Heart left ventricle (tissue), 16 donors: ENCODE data around the gene VMP1. TPM values are rescaled to one million over a fixed set of nuclear protein-coding genes. Genes with fewer than 3 reads are reported as not detected.

Experiments used
- ATAC-seq, 4 donors: fragments of 200-7000 bp; cut with Tn5 transposase; one replicate each; pipeline ENCODE4 v1.9.1; 2020 to 2022; ENCODE audit warnings: moderate library complexity in 4 of 4, mild to moderate bottlenecking in 3 of 4, moderate number of reproducible peaks in 1 of 4
- DNase-seq, 5 donors: peaks; one replicate each; pipeline ENCODE4 v3.0.0-alpha.2; 2020
- H3K27ac ChIP-seq, 12 donors: fragments of 200-600 bp; sonication (generic) in 4 of 12; one replicate each; pipeline versions ENCODE4 v1.5.0 to v1.8.0; 2016 to 2022; ENCODE audit warnings: mild to moderate bottlenecking in 2 of 12
- H3K27me3 ChIP-seq, 9 donors: fragments of 200-600 bp; sonication (generic) in 2 of 9; one replicate each; pipeline versions ENCODE4 v1.5.1 to v1.8.0; 2016 to 2022; ENCODE audit warnings: mild to moderate bottlenecking in 3 of 9
- H3K36me3 ChIP-seq, 9 donors: fragments of 200-600 bp; sonication (generic) in 2 of 9; one replicate each; pipeline versions ENCODE4 v1.5.0 to v1.8.0; 2018 to 2022; ENCODE audit warnings: mild to moderate bottlenecking in 2 of 9
- H3K4me1 ChIP-seq, 12 donors: fragments of 200-600 bp; sonication (generic) in 4 of 12; one replicate each; pipeline versions ENCODE4 v1.5.0 to v1.8.0; 2016 to 2022; ENCODE audit warnings: mild to moderate bottlenecking in 3 of 12
- H3K4me3 ChIP-seq, 12 donors: fragments of 200-600 bp; sonication (generic) in 4 of 12; one replicate each; pipeline versions ENCODE4 v1.5.0 to v1.8.0; 2017 to 2022; ENCODE audit warnings: mild to moderate bottlenecking in 9 of 12, moderate library complexity in 4 of 12
- H3K9me3 ChIP-seq, 12 donors: fragments of 200-600 bp; sonication (generic) in 4 of 12; one replicate each; pipeline versions ENCODE4 v1.5.0 to v1.8.0; 2016 to 2022; ENCODE audit warnings: mild to moderate bottlenecking in 1 of 12
- POLR2A ChIP-seq, 2 donors: fragments of 450-650 bp; IDR thresholded peaks; one replicate each; pipeline ENCODE4 v1.6.1; 2017; ENCODE audit warnings: antibody characterized with exemption in 2 of 2, mild to moderate bottlenecking in 2 of 2, moderate library complexity in 2 of 2
- WGBS, 4 donors: extraction: QIAGEN DNeasy Blood & Tissue Kit in 2 of 4; methylation state at CpG; one replicate each; pipeline versions ENCODE4 v1.1.5 to v1.1.7; 2013 to 2018; 5-methylcytosine and 5-hydroxymethylcytosine counted together
- intact Hi-C, 10 donors: fragments of 100-400 bp; cut with DNase I; formaldehyde crosslinking; loops; one replicate each; pipeline versions ENCODE4 v1.11.1 to v1.14.2; 2022
- polyA plus RNA-seq, 2 donors: library from polyadenylated mRNA; stranded (reverse); fragments of 200-250 nt; gene quantifications; one replicate each; pipeline ENCODE4 v1.2.3, GENCODE V29; 2013
- total RNA-seq, 9 donors: library from RNA; depleted of rRNA in 2 of 9; stranded (reverse); fragments of >200 nt in 2 of 9; fragmentation: NEBNext Ultra II Directional in 3 of 9; extraction: Animal tissue kit (Norgen Biotek cat#: 25700) in 3 of 9; gene quantifications; one replicate each; pipeline versions ENCODE4 v1.1.0 to v1.2.4, GENCODE V29; 2016 to 2023
- TF ChIP-seq, protein P1 (sequence below), 12 donors: fragments of 200-600 bp; sonication (generic) in 4 of 12; IDR thresholded peaks; one replicate each; pipeline versions ENCODE4 v1.5.0 to v1.8.0; 2018 to 2022; ENCODE audit warnings: antibody characterized with exemption in 12 of 12, mild to moderate bottlenecking in 5 of 12
- donor health status: ischemic (EF 13 %, LVEDD 7.1; RV severe dilation, severe dysfunction).
- donor health status: healthy with polysubstance abuse.
- donor health status: DM: no; HTN: yes; CAD: no.
- donor health status: DM: no; HTN: no; CAD: no.
- donor health status: ischemic (EF 25% LVEDD 6.9; RV normal size, moderate dysfunction).
- donor health status: ischemic (EF 25% LVEDD 5.7; RV mildly dilated, moderate dysfunction).
- donor health status: healthy.
- donor health status: DM: yes; HTN: yes; CAD: no.
- donor health status: ischemic (EF 35%, LVEDD 5.7; RV mildly dilated, moderate dysfunction).
- donor health status: nonischemic (EF 11% LVEDD 7.7; RV severe dilation, severe dysfunction).
- donor health status: DM: yes; HTN: yes; CAD: no.
- donor health status: PGD.
- donor health status: ischemic (EF 29% LVEDD 5.4; RV normal size, mild dysfunction).
- donor health status: nonischemic (EF 23%, LVEDD 6.1; RV moderate dilation, normal function).

VMP1 gene
- total and polyA plus RNA-seq, 11 donors, result 19.3 to 181 (median 50.1) TPM

DNA sequence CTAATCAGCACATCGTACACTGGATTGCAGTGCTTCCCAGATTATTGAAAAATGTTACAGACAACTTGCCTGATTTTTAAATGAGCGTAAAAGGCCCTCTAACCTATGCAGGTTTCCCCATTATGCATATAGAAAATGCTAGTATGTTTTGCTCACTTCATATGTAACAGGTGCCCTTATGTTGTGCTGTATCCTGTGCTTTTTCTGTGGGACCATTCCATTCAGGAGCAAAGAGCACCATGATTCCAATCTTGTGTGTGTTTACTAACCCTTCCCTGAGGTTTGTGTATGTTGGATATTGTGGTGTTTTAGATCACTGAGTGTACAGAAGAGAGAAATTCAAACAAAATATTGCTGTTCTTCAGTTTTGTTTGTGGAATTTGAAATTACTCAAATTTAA, 13.1 kb upstream of the VMP1 start:
- peaks cover 0 to 100% (median 100%) of the 10 kb centered on the region in 9 donors for H3K36me3 ChIP-seq
- no peak overlapping the region for H3K27ac ChIP-seq
- no peaks in the 10 kb centered on the region for H3K27me3 ChIP-seq
- ATAC-seq, result no peak
- no peak overlapping the region for H3K4me3 ChIP-seq
- no peak for TF ChIP-seq POLR2A (IDR thresholded peaks at IDR 0.05)
- TF ChIP-seq, protein P1, sequence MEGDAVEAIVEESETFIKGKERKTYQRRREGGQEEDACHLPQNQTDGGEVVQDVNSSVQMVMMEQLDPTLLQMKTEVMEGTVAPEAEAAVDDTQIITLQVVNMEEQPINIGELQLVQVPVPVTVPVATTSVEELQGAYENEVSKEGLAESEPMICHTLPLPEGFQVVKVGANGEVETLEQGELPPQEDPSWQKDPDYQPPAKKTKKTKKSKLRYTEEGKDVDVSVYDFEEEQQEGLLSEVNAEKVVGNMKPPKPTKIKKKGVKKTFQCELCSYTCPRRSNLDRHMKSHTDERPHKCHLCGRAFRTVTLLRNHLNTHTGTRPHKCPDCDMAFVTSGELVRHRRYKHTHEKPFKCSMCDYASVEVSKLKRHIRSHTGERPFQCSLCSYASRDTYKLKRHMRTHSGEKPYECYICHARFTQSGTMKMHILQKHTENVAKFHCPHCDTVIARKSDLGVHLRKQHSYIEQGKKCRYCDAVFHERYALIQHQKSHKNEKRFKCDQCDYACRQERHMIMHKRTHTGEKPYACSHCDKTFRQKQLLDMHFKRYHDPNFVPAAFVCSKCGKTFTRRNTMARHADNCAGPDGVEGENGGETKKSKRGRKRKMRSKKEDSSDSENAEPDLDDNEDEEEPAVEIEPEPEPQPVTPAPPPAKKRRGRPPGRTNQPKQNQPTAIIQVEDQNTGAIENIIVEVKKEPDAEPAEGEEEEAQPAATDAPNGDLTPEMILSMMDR (IDR thresholded peaks at IDR 0.05), result no peak
- DNase-seq, result no peak
- peaks cover 0 to 14% (median 0%) of the 10 kb centered on the region in 12 donors for H3K4me1 ChIP-seq
- H3K9me3 ChIP-seq, result no peaks in the 10 kb centered on the region
- intact Hi-C loops, result loop anchor here in 1 of 10 donors (5.0 kb wide), 1 partner anchor 37 kb away; no protein-coding TSS in a partner anchor
- 80 to 88% (median 86%) methylated on average over 2 of the region's 2 CpGs for WGBS, 4 donors

DNA sequence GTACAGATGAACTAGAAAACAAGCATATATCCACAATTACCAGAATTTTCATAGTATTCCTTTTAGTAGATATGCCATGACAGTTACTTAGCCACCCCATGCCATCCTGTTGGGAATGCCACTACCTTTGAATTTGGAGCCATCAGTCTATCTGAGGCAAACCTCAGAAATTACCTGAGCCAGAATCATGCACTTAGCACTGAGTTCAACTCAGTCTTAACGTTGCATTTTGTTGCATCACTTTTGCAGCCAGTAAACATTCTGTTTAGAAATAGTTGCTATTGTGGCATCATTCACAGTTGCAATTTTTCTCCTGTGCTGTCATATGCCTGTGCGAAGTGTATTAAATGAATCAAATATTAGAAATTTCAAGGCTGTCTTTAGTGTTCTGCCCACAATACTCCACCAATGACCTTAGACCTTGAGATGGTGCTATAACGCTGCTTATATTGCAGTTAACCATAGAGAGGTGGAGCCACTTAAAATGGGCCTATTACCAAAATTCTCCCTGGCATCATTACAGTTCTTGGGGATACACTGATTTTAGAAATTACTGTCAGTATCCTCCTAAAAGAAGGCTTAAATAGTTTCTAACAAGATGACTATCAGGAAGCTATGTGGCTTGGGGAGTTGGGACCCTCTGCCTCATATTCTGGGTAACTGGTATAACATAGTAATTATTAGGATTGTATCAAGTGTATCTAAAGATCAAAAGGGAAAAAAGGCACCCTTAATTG, 11.3 kb upstream of the VMP1 start:
- H3K4me3 ChIP-seq, result no peak overlapping the region
- H3K27ac ChIP-seq, result no peak overlapping the region
- peaks cover 0 to 100% (median 91%) of the 10 kb centered on the region in 9 donors for H3K36me3 ChIP-seq
- WGBS, 4 donors, result 68 to 84% (median 80%) methylated on average over 3 of the region's 3 CpGs
- no peaks in the 10 kb centered on the region for H3K9me3 ChIP-seq
- DNase-seq (no peak), ATAC-seq (no peak)
- H3K4me1 ChIP-seq, result peaks cover 0 to 23% (median 0%) of the 10 kb centered on the region in 12 donors
- H3K27me3 ChIP-seq, result no peaks in the 10 kb centered on the region
- intact Hi-C loops, result no loop called here
- no peak for TF ChIP-seq POLR2A (IDR thresholded peaks at IDR 0.05)
- TF ChIP-seq, protein P1 (IDR thresholded peaks at IDR 0.05), result no peak

DNA sequence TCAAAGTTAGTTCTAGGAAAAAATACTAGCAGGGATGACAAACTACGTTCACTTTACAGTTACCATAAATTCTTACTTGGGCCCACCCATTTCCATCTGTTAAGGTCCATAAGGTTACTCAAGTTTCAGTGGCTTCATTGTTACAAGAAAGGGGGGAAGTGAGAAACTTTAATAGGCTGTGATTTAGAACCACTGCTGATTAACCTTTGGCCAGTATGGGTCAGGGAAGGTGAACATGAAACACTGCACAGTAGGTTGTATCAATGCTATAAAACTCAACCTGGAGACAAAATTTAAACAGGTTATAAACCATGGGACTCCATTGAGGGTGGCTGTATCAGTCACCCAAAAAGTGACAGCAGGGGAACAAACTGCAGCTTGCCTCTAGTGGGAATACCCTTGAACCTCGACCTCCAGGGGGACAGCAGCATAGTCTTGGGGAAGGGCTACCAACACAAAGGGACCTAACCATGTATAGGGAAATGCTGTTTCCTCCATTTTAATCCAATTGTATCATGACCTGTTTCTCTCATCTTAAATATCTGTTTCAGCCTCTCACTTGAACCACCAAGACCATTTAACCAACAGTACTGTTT, 10.7 kb upstream of the VMP1 start:
- H3K27ac ChIP-seq, result no peak overlapping the region
- no peak for DNase-seq
- H3K36me3 ChIP-seq, result peaks cover 0 to 93% (median 84%) of the 10 kb centered on the region in 9 donors
- no peak for TF ChIP-seq POLR2A (IDR thresholded peaks at IDR 0.05)
- TF ChIP-seq, protein P1 (IDR thresholded peaks at IDR 0.05), result no peak
- intact Hi-C loops, result no loop called here
- H3K4me3 ChIP-seq, result no peak overlapping the region
- no peaks in the 10 kb centered on the region for H3K27me3 ChIP-seq
- H3K9me3 ChIP-seq, result no peaks in the 10 kb centered on the region
- peaks cover 0 to 23% (median 0%) of the 10 kb centered on the region in 12 donors for H3K4me1 ChIP-seq
- ATAC-seq, result no peak
- 86 to 97% (median 91%) methylated on average over 2 of the region's 2 CpGs for WGBS, 4 donors

DNA sequence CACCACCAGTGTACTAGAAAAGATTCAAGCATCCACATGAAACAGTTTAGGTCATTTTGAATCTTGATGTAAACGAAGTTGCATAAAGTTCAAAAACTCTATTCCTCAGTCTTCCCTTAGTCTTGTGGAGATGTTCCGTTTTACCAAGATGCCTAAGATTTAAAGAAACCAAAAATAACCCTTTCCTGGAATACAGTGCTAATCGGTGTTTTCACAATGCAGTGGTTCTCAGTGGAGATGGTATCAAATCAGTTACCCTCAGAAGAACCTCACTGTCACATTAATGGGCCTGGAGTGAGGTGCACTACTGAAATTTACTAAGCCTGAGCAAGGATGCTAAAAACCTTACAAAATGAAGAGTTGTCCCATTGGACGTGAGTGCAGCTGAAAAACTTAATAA, 9.3 kb upstream of the VMP1 start:
- Histone ChIP-seq H3K4me3 (no peak overlapping the region), H3K27ac (no peak overlapping the region), H3K9me3 (no peaks in the 10 kb centered on the region), H3K36me3 (peaks cover 0 to 92% (median 75%) of the 10 kb centered on the region in 9 donors), H3K4me1 (peaks cover 0 to 28% (median 0%) of the 10 kb centered on the region in 12 donors), H3K27me3 (no peaks in the 10 kb centered on the region)
- TF ChIP-seq, protein P1 (IDR thresholded peaks at IDR 0.05), result no peak
- TF ChIP-seq POLR2A (IDR thresholded peaks at IDR 0.05), result no peak
- WGBS, 4 donors, result 83 to 87% (median 85%) methylated on average over 4 of the region's 4 CpGs
- no peak for DNase-seq
- ATAC-seq, result no peak
- intact Hi-C loops, result no loop called here
